Esophagus squamous epithelium (tissue), 5 donors: ENCODE results near the gene KLHL36. TPM values are rescaled to one million over a fixed set of nuclear protein-coding genes. Genes with fewer than 3 reads are reported as not detected.
A peak's percentile ranks its signal among the peaks of the same experiment; 100 is the strongest.

Source experiments
- DNase-seq: peaks from one replicate; lab custom pipeline; 2025; lab: John Stamatoyannopoulos, UW
- H3K27ac ChIP-seq, 4 donors: fragments of 200-600 bp; sonication (generic); one replicate each; pipeline ENCODE4 v1.5.1; 2016 to 2019; ENCODE audit warnings: mild to moderate bottlenecking in 1 of 4
- H3K27me3 ChIP-seq, 4 donors: fragments of 200-600 bp; sonication (generic); 1 replicate in 3 of 4; 2 replicates in 1 of 4; pipeline versions ENCODE4 v1.5.1 to v1.6.0; 2017 to 2021; ENCODE audit warnings: antibody characterized with exemption in 1 of 4
- H3K36me3 ChIP-seq, 3 donors: fragments of 200-600 bp; sonication (generic); one replicate each; pipeline ENCODE4 v1.5.1; 2016 to 2019
- H3K4me1 ChIP-seq, 3 donors: fragments of 200-600 bp; sonication (generic); one replicate each; pipeline ENCODE4 v1.5.1; 2017 to 2019
- H3K4me3 ChIP-seq, 4 donors: fragments of 200-600 bp; sonication (generic); 1 replicate in 3 of 4; 2 replicates in 1 of 4; pipeline ENCODE4 v1.5.1; 2016 to 2019; ENCODE audit warnings: mild to moderate bottlenecking in 2 of 4, moderate library complexity in 1 of 4
- H3K9me3 ChIP-seq, 3 donors: fragments of 200-600 bp; sonication (generic); one replicate each; pipeline ENCODE4 v1.5.1; 2016 to 2019
- POLR2A ChIP-seq, 4 donors: fragments of 450-650 bp; IDR thresholded peaks; one replicate each; pipeline ENCODE4 v1.6.1; 2017; ENCODE audit warnings: antibody characterized with exemption in 4 of 4, mild to moderate bottlenecking in 4 of 4, moderate library complexity in 3 of 4
- WGBS, 2 donors: methylation state at CpG; one replicate each; pipeline ENCODE4 v1.1.5; 2018; 5-methylcytosine and 5-hydroxymethylcytosine counted together
- intact Hi-C: fragments of 100-400 bp; cut with DNase I; formaldehyde crosslinking; loops from one replicate; pipeline ENCODE4 v1.15.0; 2022
- total RNA-seq, 4 donors: library from RNA; depleted of rRNA; stranded (reverse); fragments of >200 nt; gene quantifications; one replicate each; pipeline ENCODE4 v1.1.0, GENCODE V29; 2016
- TF ChIP-seq, protein P1 (sequence below), 6 experiments: fragments of 450-650 bp in 4 of 6; fragments of 200-600 bp in 2 of 6; sonication (generic) in 2 of 6; IDR thresholded peaks; one replicate each; pipeline ENCODE4 v1.5.1; 2016 to 2019; ENCODE audit warnings: antibody characterized with exemption in 6 of 6, mild to moderate bottlenecking in 4 of 6, moderate library complexity in 4 of 6
- donor health status: DM: yes; HTN: yes; CAD: no.

The KLHL36 gene
- total RNA-seq, 4 donors from 2014 or later = 28.7 to 58.6 (median 40.1) TPM

GRCh38 chr16:84699712-84700445 is 51.6 kb downstream of the KLHL36 start, which contains the start of gene USP10:
TSS of gene USP10 (plus strand) at chr16:84700000. CDS start at chr16:84700091, 91 bp downstream.
- DNase-seq = no peak
- H3K4me3 ChIP-seq = peak within 1 kb of the TSS; percentile 75 to 100 (median 94)
- WGBS, 2 donors = no CpG with 5 or more reads among the region's 97 CpGs
- peak within 1 kb of the TSS; percentile 87 to 95 (median 91) for H3K27ac ChIP-seq
- intact Hi-C loops = no loop called here
- H3K4me1 ChIP-seq = peaks cover 15 to 51% (median 24%) of the 10 kb centered on the region in 3 donors
- H3K9me3 ChIP-seq = no peaks in the 10 kb centered on the region
- H3K27me3 ChIP-seq = no peaks in the 10 kb centered on the region
- peak in 2 of 4 donors; percentile 46 to 62 for TF ChIP-seq POLR2A (IDR thresholded peaks at IDR 0.05)
- TF ChIP-seq, protein P1, sequence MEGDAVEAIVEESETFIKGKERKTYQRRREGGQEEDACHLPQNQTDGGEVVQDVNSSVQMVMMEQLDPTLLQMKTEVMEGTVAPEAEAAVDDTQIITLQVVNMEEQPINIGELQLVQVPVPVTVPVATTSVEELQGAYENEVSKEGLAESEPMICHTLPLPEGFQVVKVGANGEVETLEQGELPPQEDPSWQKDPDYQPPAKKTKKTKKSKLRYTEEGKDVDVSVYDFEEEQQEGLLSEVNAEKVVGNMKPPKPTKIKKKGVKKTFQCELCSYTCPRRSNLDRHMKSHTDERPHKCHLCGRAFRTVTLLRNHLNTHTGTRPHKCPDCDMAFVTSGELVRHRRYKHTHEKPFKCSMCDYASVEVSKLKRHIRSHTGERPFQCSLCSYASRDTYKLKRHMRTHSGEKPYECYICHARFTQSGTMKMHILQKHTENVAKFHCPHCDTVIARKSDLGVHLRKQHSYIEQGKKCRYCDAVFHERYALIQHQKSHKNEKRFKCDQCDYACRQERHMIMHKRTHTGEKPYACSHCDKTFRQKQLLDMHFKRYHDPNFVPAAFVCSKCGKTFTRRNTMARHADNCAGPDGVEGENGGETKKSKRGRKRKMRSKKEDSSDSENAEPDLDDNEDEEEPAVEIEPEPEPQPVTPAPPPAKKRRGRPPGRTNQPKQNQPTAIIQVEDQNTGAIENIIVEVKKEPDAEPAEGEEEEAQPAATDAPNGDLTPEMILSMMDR (IDR thresholded peaks at IDR 0.05) = no peak
- H3K36me3 ChIP-seq = no peaks in the 10 kb centered on the region

- peak overlapping the region; percentile 75 to 100 (median 94) for H3K4me3 ChIP-seq
- intact Hi-C loops = no loop called here
- no peak for TF ChIP-seq POLR2A (IDR thresholded peaks at IDR 0.05)
- TF ChIP-seq, protein P1 (IDR thresholded peaks at IDR 0.05) = no peak
- DNase-seq = no peak
- WGBS, 2 donors = 3 to 5% methylated on average over 13 to 19 of the region's 28 CpGs
- H3K27ac ChIP-seq = peak overlapping the region; percentile 87 to 95 (median 91)
- H3K27me3 ChIP-seq = no peaks in the 10 kb centered on the region
- no peaks in the 10 kb centered on the region for H3K9me3 ChIP-seq
- no peaks in the 10 kb centered on the region for H3K36me3 ChIP-seq
- H3K4me1 ChIP-seq = peaks cover 16 to 59% (median 24%) of the 10 kb centered on the region in 3 donors
These were observed 52.4 kb downstream of the KLHL36 start for GRCh38 chr16:84700446-84701300.

DNA sequence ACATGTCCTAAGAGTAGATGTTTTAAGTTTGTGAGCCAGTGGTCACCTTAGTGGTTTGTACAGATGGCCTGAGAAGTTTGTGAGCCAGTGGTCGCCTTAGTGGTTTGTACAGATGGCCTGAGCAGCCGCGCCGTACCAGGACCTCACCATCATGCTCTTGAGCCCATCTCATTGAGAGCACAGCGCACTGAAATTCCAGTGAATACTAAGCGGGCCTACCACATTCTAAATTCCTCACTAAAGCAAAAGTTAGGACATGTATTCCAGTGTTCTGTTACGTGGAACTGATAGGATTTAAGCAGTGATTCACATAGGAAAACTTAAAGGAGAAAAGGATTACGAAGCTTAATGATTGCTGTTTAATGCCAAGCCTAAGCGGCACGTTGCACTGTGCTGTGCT is 55.4 kb downstream of the KLHL36 start:
- no peak for DNase-seq
- no peak for TF ChIP-seq POLR2A (IDR thresholded peaks at IDR 0.05)
- TF ChIP-seq, protein P1 (IDR thresholded peaks at IDR 0.05) = no peak
- WGBS, 2 donors = 40 to 57% methylated on average over 10 of the region's 10 CpGs
- intact Hi-C loops = no loop called here
- Histone ChIP-seq H3K27ac (no peak overlapping the region), H3K36me3 (no peaks in the 10 kb centered on the region), H3K4me3 (no peak overlapping the region), H3K9me3 (no peaks in the 10 kb centered on the region), H3K4me1 (peaks cover 24 to 81% (median 24%) of the 10 kb centered on the region in 3 donors), H3K27me3 (no peaks in the 10 kb centered on the region)

DNA sequence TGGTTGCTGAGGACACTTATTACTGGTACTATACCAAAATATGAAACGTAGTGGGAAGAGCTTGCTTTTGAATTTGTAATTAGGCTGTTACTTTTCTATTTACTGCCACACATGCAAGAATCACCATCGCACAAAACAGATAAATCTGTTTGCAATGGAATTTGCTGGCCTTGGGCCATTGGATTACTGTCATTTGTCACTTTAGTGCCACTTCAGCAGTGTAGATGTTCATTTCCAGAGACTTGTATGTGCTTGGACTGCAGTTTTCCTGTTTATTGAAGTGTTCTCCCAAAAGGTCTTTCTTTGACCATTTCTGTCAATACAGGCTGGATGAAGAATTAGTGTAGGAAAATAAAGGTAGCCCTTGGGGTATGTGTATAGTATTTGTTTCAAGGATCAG is 55.9 kb downstream of the KLHL36 start:
- Histone ChIP-seq H3K4me1 (peaks cover 21 to 83% (median 22%) of the 10 kb centered on the region in 3 donors), H3K36me3 (no peaks in the 10 kb centered on the region), H3K9me3 (no peaks in the 10 kb centered on the region), H3K27me3 (no peaks in the 10 kb centered on the region), H3K4me3 (no peak overlapping the region), H3K27ac (no peak overlapping the region)
- DNase-seq = no peak
- WGBS, 2 donors = 51 to 53% methylated on average over 2 of the region's 2 CpGs
- intact Hi-C loops = no loop called here
- TF ChIP-seq POLR2A (IDR thresholded peaks at IDR 0.05) = no peak
- TF ChIP-seq, protein P1 (IDR thresholded peaks at IDR 0.05) = no peak
